K562 (cell line): ENCODE results near the gene NAGPA. TPM values are rescaled to one million over a fixed set of nuclear protein-coding genes. Genes with fewer than 3 reads are reported as not detected.

ENCODE experiments used
- ATAC-seq: fragments of 200-7000 bp; cut with Tn5 transposase; 3 replicates; pipeline ENCODE4 v1.9.1; 2020; ENCODE audit warnings: moderate library complexity
- BruUV-seq: library from RNA; stranded (reverse); fragments of 400-500 nt; replicated peaks from 2 replicates; lab custom pipeline; 2021; lab: Mats Ljungman, UMichigan
- CTCF ChIA-PET: fragments of 300-600 bp; formaldehyde crosslinking; extraction: SDS; loops from one replicate; lab custom pipeline; 2021; ENCODE audit warnings: low intra/inter-chr PET ratio; lab: Yijun Ruan, JAX
- POLR2A ChIA-PET: fragments of 300-600, 350-650 bp; sonication (Branson Sonifier 250); formaldehyde crosslinking; extraction: SDS; loops from one replicate; lab custom pipeline; 2021; ENCODE audit warnings: antibody characterized with exemption, inconsistent platforms; lab: Yijun Ruan, JAX
- DNase-seq, 4 experiments: peaks; one replicate each; pipeline versions ENCODE4 v3.0.0 to v3.0.0-alpha.2; 2011 to 2018; ENCODE audit warnings: low spot score in 3 of 4, mixed read lengths in 3 of 4; ENCODE audit errors: extremely low read depth in 1 of 4
- FAIRE-seq: peaks from 2 replicates; lab custom pipeline; 2011; peaks lifted over from hg19 to GRCh38; lab: Jason Lieb, UNC
- H2AFZ ChIP-seq: 2 replicates; pipeline ENCODE4 v1.6.0; 2011; ENCODE audit warnings: low read depth, low read length, control low read depth, inconsistent platforms
- H3K27ac ChIP-seq: fragments of 200-600 bp; 3 replicates; pipeline ENCODE4 v1.8.0; 2011; ENCODE audit warnings: low read depth, mild to moderate bottlenecking, control low read depth, inconsistent platforms, low read length, moderate library complexity, mixed read lengths; ENCODE audit errors: extremely low read depth
- H3K27me3 ChIP-seq, 2 experiments: fragments of 300-600 bp in 1 of 2; 2 replicates in 1 of 2; 3 replicates in 1 of 2; pipeline versions ENCODE4 v1.6.0 to v1.8.0; 2011; ENCODE audit warnings: inconsistent platforms in 2 of 2, low read length in 2 of 2, mild to moderate bottlenecking in 1 of 2, mixed read lengths in 1 of 2, moderate library complexity in 1 of 2; ENCODE audit not compliant: control insufficient read depth in 2 of 2, insufficient read depth in 2 of 2
- H3K36me3 ChIP-seq: fragments of 300-600 bp; 3 replicates; pipeline ENCODE4 v1.8.0; 2011; ENCODE audit warnings: mild to moderate bottlenecking, low read length, inconsistent platforms; ENCODE audit not compliant: control insufficient read depth, insufficient read depth
- H3K4me1 ChIP-seq, 2 experiments: fragments of 200-600 bp in 1 of 2; replicated peaks in 1 of 2; 2 replicates in 1 of 2; 3 replicates in 1 of 2; pipeline versions ENCODE4 v1.5.1 to v1.8.0; 2011; ENCODE audit warnings: inconsistent platforms in 2 of 2, low read length in 2 of 2, mild to moderate bottlenecking in 1 of 2, mixed read lengths in 1 of 2, moderate library complexity in 1 of 2; ENCODE audit not compliant: control insufficient read depth in 2 of 2, insufficient read depth in 2 of 2
- H3K4me2 ChIP-seq: 2 replicates; pipeline ENCODE4 v1.6.1; 2011; ENCODE audit warnings: low read length, control low read depth, inconsistent platforms, mixed read lengths; ENCODE audit not compliant: insufficient read depth
- H3K4me3 ChIP-seq: fragments of 200-600 bp; sonication (generic), shearing (Covaris generic); 2 replicates; pipeline ENCODE4 v1.5.1; 2016; ENCODE audit warnings: control low read depth, inconsistent platforms
- H3K79me2 ChIP-seq: fragments of 200-600 bp; 3 replicates; pipeline ENCODE4 v1.8.0; 2011; ENCODE audit warnings: low read length, inconsistent platforms; ENCODE audit not compliant: control insufficient read depth, insufficient read depth
- H3K9ac ChIP-seq, 2 experiments: 2 replicates each; pipeline versions ENCODE4 v1.6.0 to v1.6.1; 2011; ENCODE audit warnings: low read depth in 2 of 2, low read length in 2 of 2, control low read depth in 1 of 2, inconsistent platforms in 1 of 2, mild to moderate bottlenecking in 1 of 2, mixed read lengths in 1 of 2; ENCODE audit not compliant: insufficient read depth in 1 of 2
- H3K9me1 ChIP-seq: one replicate; pipeline ENCODE4 v1.6.0; 2011; ENCODE audit warnings: inconsistent platforms, mild to moderate bottlenecking, low read length, moderate library complexity; ENCODE audit not compliant: control insufficient read depth, insufficient read depth
- H3K9me3 ChIP-seq: replicated peaks from 2 replicates; pipeline ENCODE4 v1.5.1; 2011; ENCODE audit warnings: low read depth, low read length, inconsistent platforms; ENCODE audit not compliant: control insufficient read depth, insufficient read depth
- H4K20me1 ChIP-seq: replicated peaks from 2 replicates; pipeline ENCODE4 v1.6.1; 2011; ENCODE audit warnings: low read length, inconsistent platforms, mixed read lengths; ENCODE audit not compliant: control insufficient read depth, insufficient read depth
- FOXP4 ChIP-seq: sonication (generic); formaldehyde crosslinking; IDR thresholded peaks from 2 replicates; pipeline ENCODE4 v1.8.0; 2022; ENCODE audit warnings: mild to moderate bottlenecking, missing genetic modification reagents, borderline replicate concordance
- RB1 ChIP-seq: fragments of 450-650 bp; IDR thresholded peaks from 2 replicates; pipeline ENCODE4 v1.6.1; 2017; ENCODE audit warnings: low read depth, mild to moderate bottlenecking
- SFPQ ChIP-seq: fragments of 200-400 bp; formaldehyde crosslinking; IDR thresholded peaks from 2 replicates; pipeline ENCODE4 v1.6.1; 2017; ENCODE audit warnings: mild to moderate bottlenecking, low read depth, low read length, moderate library complexity
- SMARCA5 ChIP-seq: fragments of 450-650 bp; IDR thresholded peaks from 2 replicates; pipeline ENCODE4 v1.6.1; 2016
- TSHZ1 ChIP-seq: fragments of 250-450 bp; sonication (Bioruptor Pico); IDR thresholded peaks from 2 replicates; pipeline ENCODE4 v1.4.0; 2020; ENCODE audit warnings: mild to moderate bottlenecking, moderate library complexity
- ZFX ChIP-seq: sonication (generic); formaldehyde crosslinking; IDR thresholded peaks from 2 replicates; pipeline ENCODE4 v1.8.0; 2022; ENCODE audit warnings: mild to moderate bottlenecking, missing genetic modification reagents, moderate library complexity
- ZNF280A ChIP-seq: fragments of 450-650 bp; IDR thresholded peaks from 2 replicates; pipeline ENCODE4 v1.6.1; 2018; ENCODE audit warnings: mild to moderate bottlenecking, low read depth; ENCODE audit not compliant: partially characterized antibody
- ZNF512 ChIP-seq: IDR thresholded peaks from 2 replicates; pipeline ENCODE4 v1.6.1; 2016; ENCODE audit warnings: missing genetic modification characterization, missing compliant biosample characterization
- WGBS: fragments of 100-300 bp; shearing (Covaris generic); methylation state at CpG from one replicate; pipeline ENCODE4 v1.1.6; 2016; ENCODE audit warnings: low coverage, mixed read lengths; ENCODE audit not compliant: insufficient coverage; ENCODE audit errors: missing lambda C conversion rate; 5-methylcytosine and 5-hydroxymethylcytosine counted together
- in situ Hi-C: fragments of 300-500 bp; cut with MboI; formaldehyde crosslinking; loops from 4 replicates; pipeline ENCODE4 v1.15.0; 2018; ENCODE audit warnings: inconsistent platforms, mixed read lengths
- intact Hi-C: fragments of 100-400 bp; cut with micrococcal nuclease; formaldehyde crosslinking; loops from 2 replicates; pipeline ENCODE4 v1.14.2; 2022
- polyA plus RNA-seq, 8 experiments: library from polyadenylated mRNA; depleted of rRNA in 4 of 8; stranded (reverse) in 5 of 8; unstranded in 3 of 8; fragments of >200 nt; fragmentation: Nextera tagmentation in 2 of 8; fragmentation: Illumina TruSeq in 1 of 8; extraction: Ambion mirVana in 2 of 8; extraction: Trizol in 1 of 8; gene quantifications; 2 replicates each; pipeline versions ENCODE4 v1.2.1 to v1.2.3, GENCODE V29; 2011 to 2014; ENCODE audit warnings: inconsistent platforms in 1 of 8, missing spikeins in 1 of 8
- total RNA-seq, 7 experiments: library from RNA; depleted of rRNA in 6 of 7; stranded (reverse); fragments of >200 nt in 6 of 7; fragmentation: Illumina TruSeq in 2 of 7; extraction: Trizol in 2 of 7; gene quantifications; 2 replicates each; pipeline versions ENCODE4 v1.2.1 to v1.2.3, GENCODE V29; 2011 to 2021; ENCODE audit warnings: low replicate concordance in 1 of 7

Gene NAGPA
- total and polyA plus RNA-seq, 9 of the 15 experiments (the other 6 are each of a cell fraction or from before 2014, with no cell fraction given): 0.15 to 12.7 (median 4.6) TPM

- H3K36me3 ChIP-seq: no peaks in the 10 kb centered on the region
- ChIA-PET CTCF (no interaction called here), POLR2A (interaction anchor here (0.6 kb wide), 1 partner anchor 112 kb away, joined by 3 read pairs; no protein-coding TSS in a partner anchor)
- H4K20me1 ChIP-seq: 0 out of 2 replicates have a peak, but pooled peaks cover 7% of the 10 kb centered on the region
- no peak overlapping the region for H3K27ac ChIP-seq
- peak; percentile 73 for ATAC-seq
- H3K9me3 ChIP-seq: no peaks in the 10 kb centered on the region
- H3K4me1 ChIP-seq: peaks cover 5 to 8% of the 10 kb centered on the region in 2 experiments; a peak in 4 of 5 replicates
- no peak overlapping the region for H3K4me3 ChIP-seq
- peak; percentile 36 to 75 (median 58) for DNase-seq
- no peaks in the 10 kb centered on the region for H3K9me1 ChIP-seq
- peak; percentile 82 for FAIRE-seq
- in situ Hi-C loops (no loop called here), intact Hi-C loops (no loop called here)
- H3K4me2 ChIP-seq: peak overlapping the region; percentile 24; the same call in 1 of the 2 replicates
- H3K9ac ChIP-seq: no peak overlapping the region
- whole genome bisulfite sequencing: 4% methylated on average over 25 of the region's 25 CpGs
- H2AFZ ChIP-seq: peak overlapping the region; percentile 71; the same call in 1 of the 2 replicates
- no peaks in the 10 kb centered on the region for H3K79me2 ChIP-seq
- no TSS peak for BruUV-seq
- H3K27me3 ChIP-seq: peaks cover 11 to 33% of the 10 kb centered on the region in 2 experiments; a peak in 3 of 5 replicates
- TF ChIP-seq SFPQ: no peak
- peak; percentile 79; the same call in 1 of the 2 replicates for TF ChIP-seq SMARCA5
- no peak for TF ChIP-seq FOXP4 (CRISPR knock-in tag)
- no peak for TF ChIP-seq TSHZ1
- no peak for TF ChIP-seq ZNF512 (tag)
- TF ChIP-seq ZNF280A: no peak
- TF ChIP-seq ZFX (CRISPR knock-in tag): no peak
- no peak for TF ChIP-seq RB1
Observed at GRCh38 chr16:4979736-4980660, 53.7 kb downstream of the NAGPA start.
